Measurements from ENCODE around the gene C15orf39. TPM values are rescaled to one million over a fixed set of nuclear protein-coding genes. Genes with fewer than 3 reads are reported as not detected.

The C15orf39 gene
- polyA plus RNA-seq, 1 donor from 2014 or later: not detected

DNA sequence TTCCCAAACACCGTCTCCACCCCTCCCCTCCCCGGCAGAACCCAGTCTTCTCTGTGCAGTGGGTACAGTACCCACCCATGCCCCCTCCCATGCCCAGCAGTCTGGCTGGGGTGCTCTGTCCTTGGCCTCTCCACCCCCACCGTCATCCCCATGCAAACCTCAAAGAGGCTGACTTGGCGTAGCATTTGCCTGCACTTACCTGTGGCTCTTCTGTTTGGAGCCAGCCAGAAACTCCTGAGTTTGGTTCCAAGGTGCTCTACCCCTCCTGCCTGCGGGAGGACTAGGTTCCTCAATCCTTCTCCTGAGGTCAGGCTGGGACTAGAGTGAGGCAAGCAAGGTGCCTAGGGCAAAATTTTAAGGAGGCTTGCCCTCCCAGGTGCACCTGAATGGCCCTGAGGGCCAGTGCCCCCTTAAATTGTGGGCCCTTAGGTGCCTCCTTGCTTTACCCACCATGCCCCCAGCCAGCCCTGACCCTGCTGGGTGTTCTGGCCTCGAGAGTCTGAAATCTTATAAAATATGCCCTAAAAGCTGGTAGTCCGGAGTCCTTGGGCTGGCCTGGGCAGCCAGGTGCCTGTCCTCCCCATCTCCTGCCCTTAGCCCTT lies 47.1 kb upstream of the C15orf39 start:
- no peaks in the 10 kb centered on the region for H3K79me2 ChIP-seq (replicated peaks; ENCODE audit: insufficient read depth, low read length)
- no peaks in the 10 kb centered on the region for H3K36me3 ChIP-seq (ENCODE audit: insufficient read depth, low read length)
- H3K9me3 ChIP-seq (ENCODE audit: low read length): no peaks in the 10 kb centered on the region
- no peaks in the 10 kb centered on the region for H3F3A ChIP-seq (ENCODE audit: insufficient read depth, low read length, poor library complexity, severe bottlenecking)
- no peak overlapping the region for H3K4me3 ChIP-seq (ENCODE audit: low read length)
- no peaks in the 10 kb centered on the region for H3K27me3 ChIP-seq (ENCODE audit: insufficient read depth, low read depth, low read length)
- H3K4me2 ChIP-seq (ENCODE audit: low read length): no peak overlapping the region
- H2AFZ ChIP-seq (ENCODE audit: low read depth, low read length): no peak overlapping the region
- no peaks in the 10 kb centered on the region for H3K9me2 ChIP-seq (ENCODE audit: insufficient read depth, low read length)
- H3K27ac ChIP-seq (ENCODE audit: low read length): no peak overlapping the region
- no peaks in the 10 kb centered on the region for H4K20me1 ChIP-seq (ENCODE audit: insufficient read depth)
- no peak overlapping the region for H3K9ac ChIP-seq (ENCODE audit: low read length)
- TF ChIP-seq, protein P1, sequence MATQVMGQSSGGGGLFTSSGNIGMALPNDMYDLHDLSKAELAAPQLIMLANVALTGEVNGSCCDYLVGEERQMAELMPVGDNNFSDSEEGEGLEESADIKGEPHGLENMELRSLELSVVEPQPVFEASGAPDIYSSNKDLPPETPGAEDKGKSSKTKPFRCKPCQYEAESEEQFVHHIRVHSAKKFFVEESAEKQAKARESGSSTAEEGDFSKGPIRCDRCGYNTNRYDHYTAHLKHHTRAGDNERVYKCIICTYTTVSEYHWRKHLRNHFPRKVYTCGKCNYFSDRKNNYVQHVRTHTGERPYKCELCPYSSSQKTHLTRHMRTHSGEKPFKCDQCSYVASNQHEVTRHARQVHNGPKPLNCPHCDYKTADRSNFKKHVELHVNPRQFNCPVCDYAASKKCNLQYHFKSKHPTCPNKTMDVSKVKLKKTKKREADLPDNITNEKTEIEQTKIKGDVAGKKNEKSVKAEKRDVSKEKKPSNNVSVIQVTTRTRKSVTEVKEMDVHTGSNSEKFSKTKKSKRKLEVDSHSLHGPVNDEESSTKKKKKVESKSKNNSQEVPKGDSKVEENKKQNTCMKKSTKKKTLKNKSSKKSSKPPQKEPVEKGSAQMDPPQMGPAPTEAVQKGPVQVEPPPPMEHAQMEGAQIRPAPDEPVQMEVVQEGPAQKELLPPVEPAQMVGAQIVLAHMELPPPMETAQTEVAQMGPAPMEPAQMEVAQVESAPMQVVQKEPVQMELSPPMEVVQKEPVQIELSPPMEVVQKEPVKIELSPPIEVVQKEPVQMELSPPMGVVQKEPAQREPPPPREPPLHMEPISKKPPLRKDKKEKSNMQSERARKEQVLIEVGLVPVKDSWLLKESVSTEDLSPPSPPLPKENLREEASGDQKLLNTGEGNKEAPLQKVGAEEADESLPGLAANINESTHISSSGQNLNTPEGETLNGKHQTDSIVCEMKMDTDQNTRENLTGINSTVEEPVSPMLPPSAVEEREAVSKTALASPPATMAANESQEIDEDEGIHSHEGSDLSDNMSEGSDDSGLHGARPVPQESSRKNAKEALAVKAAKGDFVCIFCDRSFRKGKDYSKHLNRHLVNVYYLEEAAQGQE (IDR thresholded peaks at IDR 0.05; ENCODE audit: borderline replicate concordance): no peak
- no peak for TF ChIP-seq POLR2AphosphoS5 (IDR thresholded peaks at IDR 0.05)
- no peak for TF ChIP-seq EP300 (conservative IDR thresholded peaks at IDR 0.05; ENCODE audit: poor library complexity, severe bottlenecking)
- TF ChIP-seq EZH2 (IDR thresholded peaks at IDR 0.05; ENCODE audit: borderline replicate concordance, insufficient read depth, low read length, poor library complexity, severe bottlenecking): no peak
- TF ChIP-seq TAF1 (IDR thresholded peaks at IDR 0.05; ENCODE audit: low read depth): no peak
- TF ChIP-seq, protein P2, sequence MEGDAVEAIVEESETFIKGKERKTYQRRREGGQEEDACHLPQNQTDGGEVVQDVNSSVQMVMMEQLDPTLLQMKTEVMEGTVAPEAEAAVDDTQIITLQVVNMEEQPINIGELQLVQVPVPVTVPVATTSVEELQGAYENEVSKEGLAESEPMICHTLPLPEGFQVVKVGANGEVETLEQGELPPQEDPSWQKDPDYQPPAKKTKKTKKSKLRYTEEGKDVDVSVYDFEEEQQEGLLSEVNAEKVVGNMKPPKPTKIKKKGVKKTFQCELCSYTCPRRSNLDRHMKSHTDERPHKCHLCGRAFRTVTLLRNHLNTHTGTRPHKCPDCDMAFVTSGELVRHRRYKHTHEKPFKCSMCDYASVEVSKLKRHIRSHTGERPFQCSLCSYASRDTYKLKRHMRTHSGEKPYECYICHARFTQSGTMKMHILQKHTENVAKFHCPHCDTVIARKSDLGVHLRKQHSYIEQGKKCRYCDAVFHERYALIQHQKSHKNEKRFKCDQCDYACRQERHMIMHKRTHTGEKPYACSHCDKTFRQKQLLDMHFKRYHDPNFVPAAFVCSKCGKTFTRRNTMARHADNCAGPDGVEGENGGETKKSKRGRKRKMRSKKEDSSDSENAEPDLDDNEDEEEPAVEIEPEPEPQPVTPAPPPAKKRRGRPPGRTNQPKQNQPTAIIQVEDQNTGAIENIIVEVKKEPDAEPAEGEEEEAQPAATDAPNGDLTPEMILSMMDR (IDR thresholded peaks at IDR 0.05; ENCODE audit: poor library complexity, severe bottlenecking): no peak
- TF ChIP-seq RAD21 (conservative IDR thresholded peaks at IDR 0.05): no peak
- TF ChIP-seq MXI1 (conservative IDR thresholded peaks at IDR 0.05; ENCODE audit: poor library complexity, severe bottlenecking): no peak
- TF ChIP-seq SMC3 (conservative IDR thresholded peaks at IDR 0.05; ENCODE audit: poor library complexity): no peak

DNA sequence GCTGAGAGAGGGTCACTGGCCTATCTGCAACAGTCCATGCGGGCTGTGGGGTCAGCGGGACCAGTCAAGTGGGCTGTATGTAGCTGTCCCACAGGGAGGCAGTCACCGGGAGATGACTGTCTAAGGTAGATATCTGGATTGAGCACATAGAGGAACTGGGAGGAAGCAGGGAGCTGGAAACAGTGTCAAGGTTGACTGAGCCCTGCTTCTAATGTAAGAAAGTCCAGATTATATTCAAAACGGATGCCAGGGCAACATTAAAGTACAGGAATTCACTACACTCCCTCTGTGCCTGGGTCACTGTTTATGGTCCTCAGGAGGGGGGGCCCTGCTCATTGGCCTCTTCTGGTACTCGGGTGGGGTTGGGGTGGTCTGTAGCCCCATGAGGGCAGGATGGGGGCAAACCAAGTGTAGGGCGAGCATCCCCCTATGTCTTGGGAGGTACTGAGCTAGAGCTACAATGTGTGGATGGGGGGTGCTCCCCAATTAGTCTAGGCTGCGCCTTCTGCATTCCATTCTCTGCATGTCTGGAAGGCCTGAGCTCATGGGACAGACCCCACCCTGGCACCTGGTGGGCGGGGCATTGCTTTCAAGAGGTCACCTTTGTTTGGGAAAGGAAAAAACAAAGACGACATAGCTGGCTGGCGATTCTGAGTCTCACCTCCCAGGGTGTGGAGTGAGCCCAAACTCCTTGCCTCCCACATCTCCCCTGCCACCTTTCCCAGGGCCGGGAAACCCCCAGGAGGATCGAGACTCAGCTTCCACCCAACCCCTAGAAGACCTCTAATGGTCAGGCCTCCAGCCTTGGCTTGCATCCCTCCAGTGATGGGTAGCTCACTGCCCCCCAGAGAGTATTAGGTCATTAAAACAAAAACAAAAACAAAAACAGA lies 45.1 kb upstream of the C15orf39 start:
- no peaks in the 10 kb centered on the region for H3K36me3 ChIP-seq (ENCODE audit: insufficient read depth, low read length)
- H4K20me1 ChIP-seq (ENCODE audit: insufficient read depth): no peaks in the 10 kb centered on the region
- H3K9me3 ChIP-seq (ENCODE audit: low read length): no peaks in the 10 kb centered on the region
- no peak overlapping the region for H3K9ac ChIP-seq (ENCODE audit: low read length)
- H3K27ac ChIP-seq (ENCODE audit: low read length): no peak overlapping the region
- H3K4me2 ChIP-seq (ENCODE audit: low read length): no peak overlapping the region
- no peaks in the 10 kb centered on the region for H3F3A ChIP-seq (ENCODE audit: insufficient read depth, low read length, poor library complexity, severe bottlenecking)
- TF ChIP-seq EP300 (conservative IDR thresholded peaks at IDR 0.05; ENCODE audit: poor library complexity, severe bottlenecking) (no peak), RAD21 (conservative IDR thresholded peaks at IDR 0.05) (no peak), TAF1 (IDR thresholded peaks at IDR 0.05; ENCODE audit: low read depth) (no peak), EZH2 (IDR thresholded peaks at IDR 0.05; ENCODE audit: borderline replicate concordance, insufficient read depth, low read length, poor library complexity, severe bottlenecking) (no peak), SMC3 (conservative IDR thresholded peaks at IDR 0.05; ENCODE audit: poor library complexity) (no peak), MXI1 (conservative IDR thresholded peaks at IDR 0.05; ENCODE audit: poor library complexity, severe bottlenecking) (no peak), POLR2AphosphoS5 (IDR thresholded peaks at IDR 0.05) (no peak)
- TF ChIP-seq, protein P1 (IDR thresholded peaks at IDR 0.05; ENCODE audit: borderline replicate concordance): no peak
- TF ChIP-seq, protein P2 (IDR thresholded peaks at IDR 0.05; ENCODE audit: poor library complexity, severe bottlenecking): no peak
- H3K79me2 ChIP-seq (replicated peaks; ENCODE audit: insufficient read depth, low read length): no peaks in the 10 kb centered on the region
- no peak overlapping the region for H2AFZ ChIP-seq (ENCODE audit: low read depth, low read length)
- no peaks in the 10 kb centered on the region for H3K27me3 ChIP-seq (ENCODE audit: insufficient read depth, low read depth, low read length)
- H3K4me3 ChIP-seq (ENCODE audit: low read length): no peak overlapping the region
- H3K9me2 ChIP-seq (ENCODE audit: insufficient read depth, low read length): no peaks in the 10 kb centered on the region

Measured in neural cell (in vitro differentiated cells).